ENCODE data around the gene ABCA7. TPM values are rescaled to one million over a fixed set of nuclear protein-coding genes. Genes with fewer than 3 reads are reported as not detected.
A peak's percentile ranks its signal among the peaks of the same experiment; 100 is the strongest.

ABCA7 gene
- total and polyA plus RNA-seq, 4 donors: 3.0 to 60.9 (median 4.8) TPM

- peak overlapping the region in 1 of 2 donors; percentile 56 for H3K27ac ChIP-seq (ENCODE audit: low read depth in 1 of 2, low read length in 2 of 2)
- peak overlapping the region in 2 of 3 donors; percentile 36 to 69 for H3K4me3 ChIP-seq (ENCODE audit: low read depth in 1 of 3, low read length in 3 of 3)
- TF ChIP-seq NR2F2 (IDR thresholded peaks at IDR 0.05): peak; percentile 34
- TF ChIP-seq SP1 (IDR thresholded peaks at IDR 0.05): peak; percentile 90
- no peak for TF ChIP-seq ZBTB33 (IDR thresholded peaks at IDR 0.05)
- no peak for TF ChIP-seq RXRA (IDR thresholded peaks at IDR 0.05)
- TF ChIP-seq REST (IDR thresholded peaks at IDR 0.05): no peak
- TF ChIP-seq EGR1 (IDR thresholded peaks at IDR 0.05; ENCODE audit: low read depth in 2 of 2): no peak
- TF ChIP-seq CTCF (IDR thresholded peaks at IDR 0.05; ENCODE audit: low read depth, low read length, missing input control): no peak
- TF ChIP-seq RAD21 (IDR thresholded peaks at IDR 0.05): no peak
- no peak for TF ChIP-seq MAX (IDR thresholded peaks at IDR 0.05)
- no peak for TF ChIP-seq HNF4A (conservative IDR thresholded peaks at IDR 0.05)
- TF ChIP-seq ATF3 (IDR thresholded peaks at IDR 0.05): no peak
- no peak for TF ChIP-seq YY1 (IDR thresholded peaks at IDR 0.05)
- no peak for TF ChIP-seq GABPA (IDR thresholded peaks at IDR 0.05 in 1 of 2, conservative IDR thresholded peaks at IDR 0.05 in 1 of 2)
- no peak for TF ChIP-seq FOXA2 (IDR thresholded peaks at IDR 0.05)
- TF ChIP-seq HNF4G (IDR thresholded peaks at IDR 0.05): no peak
- TF ChIP-seq TAF1 (conservative IDR thresholded peaks at IDR 0.05): no peak
- no peak for TF ChIP-seq FOXA1 (IDR thresholded peaks at IDR 0.05)
- peak; percentile 96 for DNase-seq (ENCODE audit: low spot score)
- H3K4me1 ChIP-seq (ENCODE audit: control insufficient read depth in 4 of 4, insufficient read depth in 4 of 4, low read length in 3 of 4): peaks cover 5 to 24% (median 16%) of the 10 kb centered on the region in 4 donors
- no peaks in the 10 kb centered on the region for H3K9me3 ChIP-seq (ENCODE audit: control insufficient read depth in 4 of 4, low read length in 3 of 4)
- 6% methylated on average over 27 of the region's 27 CpGs for WGBS
- no peaks in the 10 kb centered on the region for H3K27me3 ChIP-seq (ENCODE audit: control insufficient read depth in 4 of 4, insufficient read depth in 4 of 4, low read length in 3 of 4)
- peaks cover 0 to 2% (median 0%) of the 10 kb centered on the region in 4 donors for H3K36me3 ChIP-seq (ENCODE audit: control insufficient read depth in 4 of 4, insufficient read depth in 3 of 4, low read depth in 1 of 4, low read length in 3 of 4)
- peak overlapping the region in 1 of 2 donors; percentile 43 for H3K9ac ChIP-seq (ENCODE audit: low read depth in 1 of 2, low read length in 2 of 2)
Measured at GRCh38 chr19:1040476-1041271, 767 bp downstream of the ABCA7 start.
